GM12864 (cell line): ENCODE results near the gene GTF2H1.
"Not testable (repeated sequence)": the region's sequence is repeated elsewhere in the genome, so short reads cannot be mapped to it uniquely, and the experiment has no call there.

Experiments used
- DNase-seq: peaks from one replicate; pipeline ENCODE4 v3.0.0-alpha.2; 2011; ENCODE audit warnings: low read depth
- H3K4me3 ChIP-seq: 2 replicates; pipeline ENCODE4 v1.5.1; 2011; ENCODE audit warnings: mild to moderate bottlenecking, low read depth, low read length, control low read depth
- CTCF ChIP-seq: IDR thresholded peaks from 2 replicates; pipeline ENCODE4 v1.5.1; 2011; ENCODE audit warnings: low read depth, mild to moderate bottlenecking, moderate library complexity, low read length, control low read depth, inconsistent platforms; ENCODE audit errors: missing control alignments

GTF2H1 gene

GRCh38 chr11:18397921-18398320, 75.6 kb downstream of the GTF2H1 start:
- TF ChIP-seq CTCF: no peak
- no peak overlapping the region for H3K4me3 ChIP-seq
- DNase-seq: no peak

GRCh38 chr11:18401077-18401476, 78.7 kb downstream of the GTF2H1 start:
- DNase-seq, H3K4me3 ChIP-seq: not testable (repeated sequence)

GRCh38 chr11:18404062-18404461, 81.7 kb downstream of the GTF2H1 start:
- TF ChIP-seq CTCF: no peak
- no peak for DNase-seq

GRCh38 chr11:18407400-18407799, 85.0 kb downstream of the GTF2H1 start:
- H3K4me3 ChIP-seq, DNase-seq: not testable (repeated sequence)

More at GRCh38 chr11:18404062-18404461, 81.7 kb downstream of the GTF2H1 start:
- no peak overlapping the region for H3K4me3 ChIP-seq

GRCh38 chr11:18408558-18409291, 86.4 kb downstream of the GTF2H1 start:
- TF ChIP-seq CTCF: no peak
- DNase-seq: no peak

GRCh38 chr11:18416459-18416858, 94.1 kb downstream of the GTF2H1 start:
- no peak for DNase-seq
- H3K4me3 ChIP-seq: no peak overlapping the region
- TF ChIP-seq CTCF: no peak

More at GRCh38 chr11:18408558-18409291, 86.4 kb downstream of the GTF2H1 start:
- no peak overlapping the region for H3K4me3 ChIP-seq
